Neural cell (in vitro differentiated cells): ENCODE results near the gene STARD4. TPM values are rescaled to one million over a fixed set of nuclear protein-coding genes. Genes with fewer than 3 reads are reported as not detected.

ENCODE experiments used
- H2AFZ ChIP-seq: fragments of 200-600, 300-800 bp; sonication (generic), shearing (Covaris generic); 2 replicates; pipeline ENCODE4 v1.6.0; 2014; ENCODE audit warnings: low read depth, mild to moderate bottlenecking, antibody characterized with exemption, low read length, moderate library complexity
- H3F3A ChIP-seq: fragments of 200-600 bp; shearing (Covaris generic); 2 replicates; pipeline ENCODE4 v1.6.1; 2016; ENCODE audit warnings: mild to moderate bottlenecking, moderate library complexity, mixed read lengths, antibody characterized with exemption, low read length; ENCODE audit not compliant: insufficient read depth, poor library complexity, severe bottlenecking
- H3K27ac ChIP-seq: fragments of 200-600, 300-800 bp; sonication (generic), shearing (Covaris generic); 2 replicates; pipeline ENCODE4 v1.5.1; 2014; ENCODE audit warnings: mild to moderate bottlenecking, low read length, moderate library complexity
- H3K27me3 ChIP-seq: fragments of 300-800, 200-600 bp; sonication (generic), shearing (Covaris generic); 2 replicates; pipeline ENCODE4 v1.6.0; 2014; ENCODE audit warnings: mild to moderate bottlenecking, low read depth, low read length, moderate library complexity; ENCODE audit not compliant: insufficient read depth
- H3K36me3 ChIP-seq: fragments of 300-800, 200-600 bp; sonication (generic), shearing (Covaris generic); 2 replicates; pipeline ENCODE4 v1.5.1; 2014; ENCODE audit warnings: mild to moderate bottlenecking, antibody characterized with exemption, low read length, moderate library complexity; ENCODE audit not compliant: insufficient read depth
- H3K4me2 ChIP-seq: fragments of 300-800, 200-600 bp; sonication (generic), shearing (Covaris generic); 2 replicates; pipeline ENCODE4 v1.6.0; 2014; ENCODE audit warnings: mild to moderate bottlenecking, low read length
- H3K4me3 ChIP-seq: fragments of 300-800, 200-600 bp; sonication (generic), shearing (Covaris generic); 2 replicates; pipeline ENCODE4 v1.5.1; 2014; ENCODE audit warnings: mild to moderate bottlenecking, low read length, moderate library complexity
- H3K79me2 ChIP-seq: fragments of 200-600 bp; shearing (Covaris generic); replicated peaks from 2 replicates; pipeline ENCODE4 v1.6.0; 2014; ENCODE audit warnings: mild to moderate bottlenecking, low read length, moderate library complexity; ENCODE audit not compliant: insufficient read depth
- H3K9ac ChIP-seq: fragments of 300-800, 200-600 bp; sonication (generic), shearing (Covaris generic); 2 replicates; pipeline ENCODE4 v1.6.1; 2016; ENCODE audit warnings: mild to moderate bottlenecking, low read length, mixed read lengths
- H3K9me2 ChIP-seq: fragments of 200-600 bp; shearing (Covaris generic); 2 replicates; pipeline ENCODE4 v1.6.1; 2016; ENCODE audit warnings: mild to moderate bottlenecking, low read length, mixed read lengths; ENCODE audit not compliant: insufficient read depth
- H3K9me3 ChIP-seq: fragments of 200-600, 300-800 bp; sonication (generic), shearing (Covaris generic); 2 replicates; pipeline ENCODE4 v1.6.1; 2016; ENCODE audit warnings: mild to moderate bottlenecking, mixed run types, low read length, moderate library complexity, mixed read lengths
- H4K20me1 ChIP-seq: fragments of 200-600 bp; shearing (Covaris generic); 2 replicates; pipeline ENCODE4 v1.6.1; 2016; ENCODE audit warnings: mild to moderate bottlenecking, mixed run types; ENCODE audit not compliant: insufficient read depth
- EP300 ChIP-seq: fragments of 450-650 bp; conservative IDR thresholded peaks from 2 replicates; pipeline ENCODE4 v1.6.1; 2014; ENCODE audit warnings: antibody characterized with exemption, mild to moderate bottlenecking, moderate library complexity; ENCODE audit not compliant: poor library complexity, severe bottlenecking
- EZH2 ChIP-seq: fragments of 200-600, 300-800 bp; shearing (Covaris generic), sonication (generic); IDR thresholded peaks from 2 replicates; pipeline ENCODE4 v1.6.1; 2014; ENCODE audit warnings: antibody characterized with exemption, low read length, borderline replicate concordance, mild to moderate bottlenecking; ENCODE audit not compliant: insufficient read depth, poor library complexity, severe bottlenecking
- POLR2AphosphoS5 ChIP-seq: IDR thresholded peaks from 2 replicates; pipeline ENCODE4 v1.6.1; 2012
- RAD21 ChIP-seq: fragments of 450-650 bp; conservative IDR thresholded peaks from 2 replicates; pipeline ENCODE4 v1.6.1; 2014; ENCODE audit warnings: antibody characterized with exemption, mild to moderate bottlenecking, moderate library complexity
- SMC3 ChIP-seq: fragments of 450-650 bp; conservative IDR thresholded peaks from 2 replicates; pipeline ENCODE4 v1.6.1; 2014; ENCODE audit warnings: antibody characterized with exemption, mild to moderate bottlenecking, moderate library complexity; ENCODE audit not compliant: poor library complexity
- TAF1 ChIP-seq: IDR thresholded peaks from 2 replicates; pipeline ENCODE4 v1.6.1; 2012; ENCODE audit warnings: low read depth
- polyA plus RNA-seq: library from polyadenylated mRNA; depleted of rRNA; stranded (reverse); fragments of >200 nt; gene quantifications from 2 replicates; pipeline ENCODE4 v1.2.3, GENCODE V29; 2014
- TF ChIP-seq, protein P1 (sequence below): fragments of 450-650 bp; IDR thresholded peaks from 2 replicates; pipeline ENCODE4 v1.5.1; 2014; ENCODE audit warnings: antibody characterized with exemption, mild to moderate bottlenecking, moderate library complexity; ENCODE audit not compliant: poor library complexity, severe bottlenecking
- TF ChIP-seq, protein P2 (sequence below): IDR thresholded peaks from 2 replicates; pipeline ENCODE4 v1.6.1; 2012; ENCODE audit warnings: borderline replicate concordance

STARD4 gene
- polyA plus RNA-seq, 1 donor from 2014 or later = 62.6 TPM

DNA sequence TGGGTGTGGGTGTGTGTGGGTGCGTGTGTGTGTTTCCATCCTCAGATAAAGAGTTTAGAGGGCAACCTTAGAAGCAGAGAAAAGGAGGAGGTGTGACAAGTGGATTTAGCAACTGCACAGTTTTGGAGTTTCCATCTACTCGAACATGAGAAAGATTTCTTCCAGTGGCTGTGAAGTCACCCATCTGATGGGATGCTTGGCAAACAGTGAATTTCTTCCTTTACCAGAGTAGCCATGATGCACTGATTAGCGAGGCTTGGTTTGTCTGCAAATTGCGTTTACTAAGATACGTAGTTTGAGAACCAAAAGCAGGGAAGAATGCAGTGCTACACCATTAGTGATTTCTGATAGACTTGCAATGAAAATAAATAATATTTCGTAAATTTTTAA lies 791 bp upstream of the STARD4 start:
- peak overlapping the region; percentile 93 for H3K27ac ChIP-seq
- H4K20me1 ChIP-seq = no peaks in the 10 kb centered on the region
- TF ChIP-seq EP300 (no peak), POLR2AphosphoS5 (no peak), SMC3 (no peak)
- TF ChIP-seq, protein P1, sequence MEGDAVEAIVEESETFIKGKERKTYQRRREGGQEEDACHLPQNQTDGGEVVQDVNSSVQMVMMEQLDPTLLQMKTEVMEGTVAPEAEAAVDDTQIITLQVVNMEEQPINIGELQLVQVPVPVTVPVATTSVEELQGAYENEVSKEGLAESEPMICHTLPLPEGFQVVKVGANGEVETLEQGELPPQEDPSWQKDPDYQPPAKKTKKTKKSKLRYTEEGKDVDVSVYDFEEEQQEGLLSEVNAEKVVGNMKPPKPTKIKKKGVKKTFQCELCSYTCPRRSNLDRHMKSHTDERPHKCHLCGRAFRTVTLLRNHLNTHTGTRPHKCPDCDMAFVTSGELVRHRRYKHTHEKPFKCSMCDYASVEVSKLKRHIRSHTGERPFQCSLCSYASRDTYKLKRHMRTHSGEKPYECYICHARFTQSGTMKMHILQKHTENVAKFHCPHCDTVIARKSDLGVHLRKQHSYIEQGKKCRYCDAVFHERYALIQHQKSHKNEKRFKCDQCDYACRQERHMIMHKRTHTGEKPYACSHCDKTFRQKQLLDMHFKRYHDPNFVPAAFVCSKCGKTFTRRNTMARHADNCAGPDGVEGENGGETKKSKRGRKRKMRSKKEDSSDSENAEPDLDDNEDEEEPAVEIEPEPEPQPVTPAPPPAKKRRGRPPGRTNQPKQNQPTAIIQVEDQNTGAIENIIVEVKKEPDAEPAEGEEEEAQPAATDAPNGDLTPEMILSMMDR = no peak
- TF ChIP-seq, protein P2, sequence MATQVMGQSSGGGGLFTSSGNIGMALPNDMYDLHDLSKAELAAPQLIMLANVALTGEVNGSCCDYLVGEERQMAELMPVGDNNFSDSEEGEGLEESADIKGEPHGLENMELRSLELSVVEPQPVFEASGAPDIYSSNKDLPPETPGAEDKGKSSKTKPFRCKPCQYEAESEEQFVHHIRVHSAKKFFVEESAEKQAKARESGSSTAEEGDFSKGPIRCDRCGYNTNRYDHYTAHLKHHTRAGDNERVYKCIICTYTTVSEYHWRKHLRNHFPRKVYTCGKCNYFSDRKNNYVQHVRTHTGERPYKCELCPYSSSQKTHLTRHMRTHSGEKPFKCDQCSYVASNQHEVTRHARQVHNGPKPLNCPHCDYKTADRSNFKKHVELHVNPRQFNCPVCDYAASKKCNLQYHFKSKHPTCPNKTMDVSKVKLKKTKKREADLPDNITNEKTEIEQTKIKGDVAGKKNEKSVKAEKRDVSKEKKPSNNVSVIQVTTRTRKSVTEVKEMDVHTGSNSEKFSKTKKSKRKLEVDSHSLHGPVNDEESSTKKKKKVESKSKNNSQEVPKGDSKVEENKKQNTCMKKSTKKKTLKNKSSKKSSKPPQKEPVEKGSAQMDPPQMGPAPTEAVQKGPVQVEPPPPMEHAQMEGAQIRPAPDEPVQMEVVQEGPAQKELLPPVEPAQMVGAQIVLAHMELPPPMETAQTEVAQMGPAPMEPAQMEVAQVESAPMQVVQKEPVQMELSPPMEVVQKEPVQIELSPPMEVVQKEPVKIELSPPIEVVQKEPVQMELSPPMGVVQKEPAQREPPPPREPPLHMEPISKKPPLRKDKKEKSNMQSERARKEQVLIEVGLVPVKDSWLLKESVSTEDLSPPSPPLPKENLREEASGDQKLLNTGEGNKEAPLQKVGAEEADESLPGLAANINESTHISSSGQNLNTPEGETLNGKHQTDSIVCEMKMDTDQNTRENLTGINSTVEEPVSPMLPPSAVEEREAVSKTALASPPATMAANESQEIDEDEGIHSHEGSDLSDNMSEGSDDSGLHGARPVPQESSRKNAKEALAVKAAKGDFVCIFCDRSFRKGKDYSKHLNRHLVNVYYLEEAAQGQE = no peak
- no peaks in the 10 kb centered on the region for H3K27me3 ChIP-seq
- H3K9me2 ChIP-seq = no peaks in the 10 kb centered on the region
- H3F3A ChIP-seq = peaks cover 3% of the 10 kb centered on the region
- H3K79me2 ChIP-seq = peaks cover 38% of the 10 kb centered on the region
- H3K36me3 ChIP-seq = no peaks in the 10 kb centered on the region
- peak overlapping the region; percentile 78 for H3K9ac ChIP-seq
- H3K4me2 ChIP-seq = peak overlapping the region; percentile 78
- H2AFZ ChIP-seq = peak overlapping the region; percentile 80
- H3K4me3 ChIP-seq = peak overlapping the region; percentile 83
- H3K9me3 ChIP-seq = no peaks in the 10 kb centered on the region

DNA sequence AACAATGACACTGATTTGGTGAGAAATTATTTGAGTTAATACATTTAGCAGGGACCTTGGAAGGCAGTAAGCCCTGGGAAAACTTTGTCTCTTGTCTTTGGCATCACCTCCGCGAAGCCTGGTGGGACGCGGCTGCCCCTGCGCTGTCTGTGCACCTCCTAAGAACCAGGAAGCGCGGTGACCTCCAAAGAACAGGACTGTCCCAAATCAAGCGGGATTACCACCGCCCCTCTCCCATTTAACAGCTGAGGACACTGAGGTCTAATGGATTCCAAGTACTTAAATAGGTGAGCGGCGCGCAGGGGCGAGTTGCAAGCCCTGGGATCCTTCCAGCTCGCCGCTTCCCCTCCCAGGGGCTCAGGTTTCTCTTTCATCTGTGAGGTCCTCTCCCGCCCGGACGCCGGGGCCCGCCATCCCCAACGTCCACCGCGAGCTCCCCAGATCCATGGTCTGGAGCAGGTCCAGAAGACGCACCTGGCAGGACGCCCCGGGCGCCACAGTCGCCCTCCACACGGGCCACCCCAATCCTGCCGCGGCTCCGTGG lies 432 bp downstream of the STARD4 start:
- peak overlapping the region; percentile 46 for H3K4me2 ChIP-seq
- peak overlapping the region; percentile 61 for H2AFZ ChIP-seq
- H3K9me3 ChIP-seq = no peaks in the 10 kb centered on the region
- TF ChIP-seq TAF1 (no peak), RAD21 (no peak), EZH2 (no peak), POLR2AphosphoS5 (no peak), SMC3 (no peak)
- TF ChIP-seq, protein P1 = no peak
- H3K79me2 ChIP-seq = peaks cover 50% of the 10 kb centered on the region
- H3K9me2 ChIP-seq = no peaks in the 10 kb centered on the region
- no peaks in the 10 kb centered on the region for H3K36me3 ChIP-seq
- H4K20me1 ChIP-seq = no peaks in the 10 kb centered on the region
- peak overlapping the region; percentile 93 for H3K27ac ChIP-seq
- peak overlapping the region; percentile 78 for H3K9ac ChIP-seq
- H3K4me3 ChIP-seq = peak overlapping the region; percentile 83
- no peaks in the 10 kb centered on the region for H3K27me3 ChIP-seq
- H3F3A ChIP-seq = peaks cover 3% of the 10 kb centered on the region
